ENCODE measurements around the gene C15orf40.

GRCh38 chr15:82951472-82952157, 59.8 kb downstream of the C15orf40 start:
- TF ChIP-seq, protein P1, sequence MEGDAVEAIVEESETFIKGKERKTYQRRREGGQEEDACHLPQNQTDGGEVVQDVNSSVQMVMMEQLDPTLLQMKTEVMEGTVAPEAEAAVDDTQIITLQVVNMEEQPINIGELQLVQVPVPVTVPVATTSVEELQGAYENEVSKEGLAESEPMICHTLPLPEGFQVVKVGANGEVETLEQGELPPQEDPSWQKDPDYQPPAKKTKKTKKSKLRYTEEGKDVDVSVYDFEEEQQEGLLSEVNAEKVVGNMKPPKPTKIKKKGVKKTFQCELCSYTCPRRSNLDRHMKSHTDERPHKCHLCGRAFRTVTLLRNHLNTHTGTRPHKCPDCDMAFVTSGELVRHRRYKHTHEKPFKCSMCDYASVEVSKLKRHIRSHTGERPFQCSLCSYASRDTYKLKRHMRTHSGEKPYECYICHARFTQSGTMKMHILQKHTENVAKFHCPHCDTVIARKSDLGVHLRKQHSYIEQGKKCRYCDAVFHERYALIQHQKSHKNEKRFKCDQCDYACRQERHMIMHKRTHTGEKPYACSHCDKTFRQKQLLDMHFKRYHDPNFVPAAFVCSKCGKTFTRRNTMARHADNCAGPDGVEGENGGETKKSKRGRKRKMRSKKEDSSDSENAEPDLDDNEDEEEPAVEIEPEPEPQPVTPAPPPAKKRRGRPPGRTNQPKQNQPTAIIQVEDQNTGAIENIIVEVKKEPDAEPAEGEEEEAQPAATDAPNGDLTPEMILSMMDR (IDR thresholded peaks at IDR 0.05), result no peak
- TF ChIP-seq POLR2AphosphoS5 (IDR thresholded peaks at IDR 0.05) (no peak), POLR2A (IDR thresholded peaks at IDR 0.05) (no peak), EP300 (IDR thresholded peaks at IDR 0.05) (no peak)
